ENCODE data around the gene PRPF31.

DNA sequence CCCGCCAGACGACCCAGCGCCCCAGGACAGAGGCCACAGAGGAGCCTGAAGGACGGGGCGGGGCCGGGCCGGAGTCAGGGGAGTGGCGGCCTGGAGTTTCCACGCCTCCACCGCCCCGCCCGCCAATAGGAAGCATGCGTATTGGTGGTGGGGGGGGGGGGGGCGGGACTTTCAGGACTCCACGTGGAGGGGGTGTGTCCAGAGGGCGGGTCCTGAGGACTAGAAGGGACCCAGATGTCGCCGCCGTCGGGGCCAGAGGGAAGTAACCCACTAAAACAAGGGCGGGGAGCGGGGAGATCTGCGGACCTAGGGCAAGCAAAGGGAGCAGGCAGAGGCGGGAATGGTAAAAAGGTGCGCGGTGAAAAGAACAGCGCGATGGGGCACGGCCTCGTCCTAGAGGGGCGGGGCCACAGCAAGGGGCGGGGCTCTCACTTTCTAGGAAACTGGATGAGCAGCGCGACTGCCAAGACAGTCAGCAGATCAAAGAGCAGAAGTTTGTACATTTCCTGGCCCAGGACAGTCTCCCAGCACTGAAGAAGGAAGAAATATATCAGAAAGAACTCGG, 46.8 kb downstream of the PRPF31 start:
- TF ChIP-seq POLR2A (IDR thresholded peaks at IDR 0.05), result no peak
- TF ChIP-seq, protein P1, sequence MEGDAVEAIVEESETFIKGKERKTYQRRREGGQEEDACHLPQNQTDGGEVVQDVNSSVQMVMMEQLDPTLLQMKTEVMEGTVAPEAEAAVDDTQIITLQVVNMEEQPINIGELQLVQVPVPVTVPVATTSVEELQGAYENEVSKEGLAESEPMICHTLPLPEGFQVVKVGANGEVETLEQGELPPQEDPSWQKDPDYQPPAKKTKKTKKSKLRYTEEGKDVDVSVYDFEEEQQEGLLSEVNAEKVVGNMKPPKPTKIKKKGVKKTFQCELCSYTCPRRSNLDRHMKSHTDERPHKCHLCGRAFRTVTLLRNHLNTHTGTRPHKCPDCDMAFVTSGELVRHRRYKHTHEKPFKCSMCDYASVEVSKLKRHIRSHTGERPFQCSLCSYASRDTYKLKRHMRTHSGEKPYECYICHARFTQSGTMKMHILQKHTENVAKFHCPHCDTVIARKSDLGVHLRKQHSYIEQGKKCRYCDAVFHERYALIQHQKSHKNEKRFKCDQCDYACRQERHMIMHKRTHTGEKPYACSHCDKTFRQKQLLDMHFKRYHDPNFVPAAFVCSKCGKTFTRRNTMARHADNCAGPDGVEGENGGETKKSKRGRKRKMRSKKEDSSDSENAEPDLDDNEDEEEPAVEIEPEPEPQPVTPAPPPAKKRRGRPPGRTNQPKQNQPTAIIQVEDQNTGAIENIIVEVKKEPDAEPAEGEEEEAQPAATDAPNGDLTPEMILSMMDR (IDR thresholded peaks at IDR 0.05), result no peak
- TF ChIP-seq POLR2AphosphoS5 (IDR thresholded peaks at IDR 0.05; ENCODE audit: insufficient read depth in 1 of 2, low read depth in 1 of 2), result peak in 1 of 2 donors; percentile 47
